CD4-positive, alpha-beta T cell treated with Interleukin-6 at 100 ng/mL for 8 hours (primary cell): ENCODE results near the gene LRRC17.
"Not testable (repeated sequence)": the region's sequence is repeated elsewhere in the genome, so short reads cannot be mapped to it uniquely, and the experiment has no call there.

ENCODE experiments used
- DNase-seq: peaks from one replicate; pipeline ENCODE4 v3.0.0-alpha.2; 2020; ENCODE audit warnings: mixed read lengths, low spot score

Gene LRRC17

DNA sequence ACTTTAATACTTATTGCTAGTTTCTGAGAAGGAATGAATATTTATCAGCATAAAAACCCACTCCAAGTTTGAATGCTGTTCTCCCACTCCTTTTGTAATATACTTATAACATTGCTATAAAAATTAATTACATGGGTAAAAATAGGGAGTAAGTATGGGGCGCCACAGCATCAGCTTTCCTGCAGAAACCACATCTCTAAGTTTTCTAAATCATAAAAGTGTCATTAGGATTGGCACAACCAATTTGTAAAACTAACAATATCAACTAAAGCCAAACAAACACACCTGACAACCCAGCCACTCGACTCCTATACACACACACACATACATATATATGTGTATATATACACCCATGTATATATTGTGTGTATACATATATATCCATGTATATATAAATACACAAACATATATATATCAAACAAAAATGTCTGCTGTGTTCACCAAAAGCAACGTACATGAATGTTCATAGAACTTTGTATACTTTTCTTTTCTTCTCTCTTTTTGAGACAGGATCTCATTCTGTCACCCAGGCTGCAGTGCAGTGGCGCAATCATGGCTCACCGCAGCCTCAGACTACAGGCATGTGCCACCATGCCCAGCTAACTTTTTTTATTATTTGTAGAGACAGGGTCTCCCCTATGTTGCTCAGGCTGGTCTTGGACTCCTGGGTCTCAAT lies 14.8 kb upstream of the LRRC17 start:
- no peak for DNase-seq

DNA sequence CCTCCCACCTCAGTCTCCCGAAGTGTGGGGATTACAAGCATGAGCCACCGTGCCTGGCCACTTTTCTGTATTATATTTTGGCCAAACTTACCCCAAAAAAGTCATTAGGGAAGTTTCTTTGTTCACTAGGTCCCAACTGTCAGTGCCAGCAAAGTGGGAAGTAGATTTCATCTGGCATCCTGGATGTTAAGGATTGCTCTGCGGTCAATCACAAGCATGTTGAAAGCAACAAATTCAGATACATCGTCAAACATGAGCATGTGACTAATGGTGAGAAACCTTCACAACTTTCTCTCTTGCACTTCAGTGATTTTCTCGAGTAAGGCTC lies 14.3 kb upstream of the LRRC17 start:
- DNase-seq: no peak

DNA sequence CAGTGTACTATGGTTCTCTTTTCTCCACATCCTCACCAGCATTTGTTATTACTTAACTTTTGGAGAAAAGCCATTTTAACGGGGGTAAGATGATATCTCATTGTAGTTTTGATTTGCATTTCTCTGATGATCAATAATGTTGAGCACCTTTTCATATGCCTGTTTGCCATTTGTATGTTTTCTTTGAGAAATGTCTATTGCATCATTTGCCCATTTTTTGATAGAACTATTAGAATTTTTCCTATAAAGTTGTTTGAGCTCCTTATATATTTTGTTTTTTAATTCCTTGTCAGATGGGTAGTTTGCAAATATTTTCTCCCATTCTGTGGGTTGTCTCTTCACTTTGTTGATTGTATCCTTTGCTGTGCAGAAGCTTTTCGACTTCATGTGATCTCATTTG lies 10.7 kb upstream of the LRRC17 start:
- DNase-seq: not testable (repeated sequence)

DNA sequence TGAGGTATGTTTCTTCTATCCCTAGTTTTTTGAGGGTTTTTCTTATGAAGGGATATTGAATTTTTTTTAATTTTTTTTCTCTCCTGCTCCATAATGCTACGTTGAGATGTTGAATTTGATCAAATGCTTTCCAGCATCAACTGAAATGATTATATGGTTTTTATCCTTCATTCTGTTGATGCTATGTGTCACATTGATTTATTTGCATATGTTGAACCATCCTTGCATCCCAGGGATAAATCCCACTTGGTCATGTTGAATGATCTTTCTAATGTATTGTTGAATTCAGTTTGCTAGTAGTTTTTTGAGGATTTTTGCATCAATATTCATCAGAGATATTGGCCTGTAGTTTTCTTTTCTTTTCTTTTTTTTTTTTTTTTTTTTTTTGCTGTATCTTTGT lies 9.2 kb upstream of the LRRC17 start:
- DNase-seq: not testable (repeated sequence)

DNA sequence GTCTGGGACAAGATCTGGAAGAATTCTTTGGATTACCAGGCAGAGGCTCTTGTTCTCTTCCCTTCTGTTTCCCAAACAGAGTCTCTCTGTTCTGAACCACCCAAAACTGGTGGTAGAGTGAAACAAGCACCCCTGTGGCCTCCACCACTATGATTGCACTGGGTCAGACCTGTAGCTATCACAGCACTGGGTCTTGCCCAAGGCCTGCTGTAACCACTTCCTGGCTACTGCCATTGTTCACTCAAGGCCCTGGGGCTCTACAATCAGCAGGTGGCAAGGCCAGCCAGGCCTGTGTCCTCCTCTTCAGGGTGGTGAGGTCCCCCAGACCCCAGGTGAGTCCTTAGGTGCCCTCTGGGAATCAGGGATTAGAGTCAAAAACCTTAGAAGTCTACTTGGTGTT lies 4.1 kb upstream of the LRRC17 start:
- no peak for DNase-seq

DNA sequence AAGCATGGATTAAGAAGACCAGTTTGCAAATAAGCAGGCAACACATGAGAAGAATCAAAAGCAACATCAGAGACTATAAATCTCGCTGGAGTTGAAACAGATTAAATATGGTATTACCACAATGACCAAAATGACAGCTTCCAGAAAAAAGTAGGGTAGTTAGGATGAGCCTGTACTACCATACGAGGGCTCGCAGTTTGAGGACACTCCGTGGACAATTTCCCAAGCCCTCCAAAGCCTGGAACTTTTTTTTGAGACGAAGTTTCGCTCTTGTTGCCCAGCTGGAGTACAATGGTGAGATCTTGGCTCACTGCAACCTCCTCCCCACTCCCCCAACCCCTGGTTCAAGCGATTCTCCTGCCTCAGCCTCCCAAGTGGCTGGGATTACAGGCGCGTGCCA lies 1.0 kb downstream of the LRRC17 start:
- no peak for DNase-seq

DNA sequence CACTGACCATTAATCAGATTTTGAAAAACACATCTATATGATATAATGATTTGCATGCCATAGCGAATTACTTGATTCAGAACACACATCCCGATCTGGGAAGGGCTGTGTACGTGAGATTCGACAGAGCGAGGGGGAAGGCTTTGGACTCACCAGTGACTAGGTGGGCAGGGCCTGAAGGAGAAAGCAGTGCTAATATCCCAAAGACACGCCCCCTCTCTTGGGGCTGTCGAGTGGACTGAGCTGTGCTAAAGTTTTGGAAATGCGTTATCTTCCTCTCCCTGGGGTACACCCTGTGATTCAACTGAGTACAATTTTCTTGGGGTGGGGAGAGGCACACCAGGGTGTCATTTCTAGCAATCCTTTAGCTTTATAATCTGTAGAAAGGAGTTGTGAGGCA lies 1.8 kb downstream of the LRRC17 start:
- no peak for DNase-seq

DNA sequence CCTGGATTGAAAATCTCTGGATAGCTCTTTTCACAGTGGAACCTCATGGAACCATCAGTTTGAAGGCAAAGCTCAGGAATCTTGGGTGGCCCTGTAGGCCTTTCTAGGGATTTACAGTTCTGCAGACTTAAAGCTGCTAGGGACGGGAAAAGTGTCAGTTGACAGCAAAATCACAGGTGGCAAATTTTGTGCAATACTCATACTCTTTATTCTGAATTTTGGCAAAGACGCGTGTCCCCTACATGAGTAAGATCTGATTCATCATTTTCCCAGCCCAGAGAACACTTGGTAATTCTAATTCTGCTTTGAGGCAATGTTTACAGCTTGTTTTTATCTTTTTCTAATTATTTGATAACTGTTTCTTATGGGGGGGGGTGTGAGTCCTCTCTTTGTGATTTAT lies 3.6 kb downstream of the LRRC17 start:
- DNase-seq: no peak

DNA sequence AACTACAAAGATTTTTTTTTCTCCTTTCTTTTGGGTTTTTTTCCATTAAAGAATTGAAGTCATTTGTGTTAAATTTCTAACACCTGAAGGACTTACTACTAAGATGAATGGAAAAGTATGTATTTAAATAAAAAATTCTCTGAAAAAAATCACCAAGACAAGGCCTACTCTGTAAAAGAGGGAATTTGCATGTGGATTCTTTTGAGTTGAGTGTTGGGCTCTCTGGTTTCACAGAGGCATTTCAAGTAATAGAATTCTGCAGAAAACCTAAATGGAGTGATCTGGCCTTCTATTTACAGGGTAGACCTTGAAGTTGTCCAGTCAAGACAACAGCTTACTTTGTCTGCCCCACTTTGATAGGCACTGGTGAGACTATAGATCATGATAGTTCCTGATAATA lies 4.1 kb downstream of the LRRC17 start:
- DNase-seq: no peak

DNA sequence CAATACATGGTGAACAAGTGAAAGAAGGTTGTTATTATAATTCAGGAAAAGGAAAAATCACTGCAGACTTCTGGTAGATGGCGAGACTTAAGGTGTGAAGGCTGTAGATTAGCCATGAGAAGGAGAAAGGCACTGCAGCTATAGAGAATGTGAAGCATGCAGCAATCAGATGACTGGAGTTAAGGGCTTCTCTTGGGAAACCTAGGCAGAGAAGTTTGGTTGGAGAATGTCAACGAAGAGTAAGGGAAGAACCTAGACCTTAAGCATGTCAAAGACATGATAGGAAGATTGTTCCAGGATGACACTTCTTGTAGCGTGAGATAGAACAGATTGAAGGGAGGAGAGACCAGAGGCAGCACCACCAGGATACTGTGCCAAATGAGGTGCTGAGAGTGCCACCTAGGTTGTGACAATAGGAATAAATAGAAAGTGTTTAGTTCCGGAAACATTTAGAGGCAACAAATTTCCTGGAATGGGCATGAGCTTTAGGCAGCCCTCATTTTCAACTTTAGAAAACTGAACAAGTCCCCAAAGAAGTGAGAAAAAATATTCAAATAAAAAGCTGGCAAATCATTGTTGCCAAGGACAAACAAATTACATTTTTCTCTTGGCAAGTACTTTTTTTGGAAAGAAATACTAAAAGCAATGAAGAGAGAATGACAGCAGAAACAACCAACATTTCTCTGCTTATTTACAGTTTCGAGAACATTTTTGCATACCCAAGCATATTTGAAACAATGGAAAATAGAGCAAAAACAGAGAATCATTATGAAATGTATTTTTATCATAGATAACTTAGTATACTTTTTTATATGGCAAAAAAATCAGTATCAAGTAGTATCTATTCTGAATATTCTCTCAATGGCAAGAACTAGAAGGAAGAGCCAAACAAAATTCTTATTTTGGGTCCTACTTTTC lies 4.9 kb downstream of the LRRC17 start:
- DNase-seq: no peak

DNA sequence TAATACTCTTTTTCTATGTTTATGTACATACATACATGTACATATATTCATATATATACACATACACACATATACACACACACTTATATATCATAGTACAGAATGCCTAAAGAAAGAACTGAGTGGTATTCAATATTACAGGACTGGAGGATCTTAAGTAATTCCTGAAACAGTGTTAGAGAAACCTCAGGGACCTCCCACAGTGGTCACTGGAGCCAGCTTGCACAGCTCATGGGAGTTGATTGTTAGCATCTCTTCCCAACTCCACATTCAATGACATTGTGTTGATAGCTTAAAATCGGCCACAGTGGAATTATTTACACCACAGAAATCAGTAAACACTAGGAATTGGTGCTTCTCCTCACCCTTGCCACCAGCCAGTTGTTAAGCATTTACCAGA lies 6.0 kb downstream of the LRRC17 start:
- no peak for DNase-seq

DNA sequence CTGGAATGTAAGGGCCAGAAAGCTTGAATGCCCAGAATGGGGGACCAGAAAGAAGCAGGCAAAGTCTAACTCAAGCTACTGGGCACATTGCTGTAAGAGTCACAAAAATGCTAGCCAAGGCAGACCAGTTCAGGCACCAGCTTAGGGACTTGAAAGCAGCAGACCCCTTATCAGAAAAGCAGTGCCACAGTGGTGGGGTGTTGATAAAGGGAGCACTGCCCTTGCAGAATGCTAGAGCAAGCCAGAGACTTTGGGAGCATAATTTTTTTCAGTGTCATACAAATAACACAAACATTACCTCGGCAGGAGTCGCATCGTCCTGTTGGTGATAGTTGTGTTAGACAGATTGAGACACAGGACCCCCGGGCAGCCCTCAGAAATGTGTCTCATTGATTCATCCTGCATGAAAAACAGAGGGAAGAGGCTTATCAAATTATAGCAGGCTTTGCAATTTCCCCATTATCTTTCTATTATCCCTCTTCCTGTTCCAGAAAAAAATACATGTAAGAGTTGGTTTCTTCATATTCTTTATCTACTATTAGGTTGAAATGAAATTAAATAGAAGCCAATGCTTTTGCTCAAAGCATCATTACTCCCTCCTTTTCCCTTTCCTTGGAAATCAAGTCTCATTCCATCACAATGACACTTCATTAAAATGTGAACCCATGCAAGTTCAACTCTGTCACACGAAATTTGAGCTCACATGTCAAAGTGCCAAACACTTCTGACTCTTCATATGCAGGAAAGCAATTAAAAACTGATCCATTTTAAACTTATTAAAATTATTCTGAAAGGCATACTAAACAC lies 13.4 kb downstream of the LRRC17 start:
- no peak for DNase-seq

DNA sequence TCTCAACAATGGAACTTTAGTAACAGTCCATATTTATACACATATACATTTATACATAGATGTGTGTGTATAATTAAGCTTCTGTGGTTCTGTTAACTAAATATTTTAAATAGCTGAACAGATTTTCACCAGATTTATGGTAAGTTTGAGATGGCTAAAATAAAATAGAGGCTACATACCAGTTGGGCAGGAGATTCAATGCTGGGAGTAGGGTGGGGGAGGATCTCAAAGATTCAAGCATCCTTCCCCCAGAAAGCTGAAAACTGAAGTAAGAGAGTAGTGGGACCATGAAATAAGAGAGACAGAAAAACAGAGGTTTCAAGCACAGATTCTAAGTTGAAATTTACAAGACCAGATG lies 14.0 kb downstream of the LRRC17 start:
- DNase-seq: no peak

DNA sequence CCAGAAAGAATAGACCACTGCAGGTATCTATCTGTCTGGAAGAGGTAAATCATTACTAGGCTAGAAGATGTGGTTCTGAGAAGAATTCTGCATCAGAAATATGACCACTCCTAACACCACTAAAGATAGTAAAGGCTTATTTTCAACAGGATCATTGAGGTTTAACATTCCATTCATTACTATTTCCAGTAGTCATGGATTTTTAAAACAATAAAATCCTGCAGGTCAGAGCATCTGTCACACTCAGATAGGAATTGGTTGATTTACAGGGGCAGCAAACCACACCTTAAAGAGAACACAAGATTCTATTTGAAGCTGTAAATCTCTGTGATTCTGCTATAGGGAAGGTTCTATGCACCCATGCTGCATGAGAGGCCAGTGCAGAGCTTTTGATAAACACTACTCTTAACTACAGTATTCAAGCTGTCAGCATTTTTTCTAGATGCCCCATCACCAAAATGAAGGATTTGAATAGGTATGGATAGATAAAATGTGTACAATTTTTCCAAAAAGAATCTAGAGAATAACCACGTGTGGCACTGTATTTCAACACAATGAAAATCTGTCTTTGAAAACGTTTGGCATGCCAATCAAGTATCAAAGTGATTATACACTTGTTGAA lies 14.6 kb downstream of the LRRC17 start:
- DNase-seq: no peak

DNA sequence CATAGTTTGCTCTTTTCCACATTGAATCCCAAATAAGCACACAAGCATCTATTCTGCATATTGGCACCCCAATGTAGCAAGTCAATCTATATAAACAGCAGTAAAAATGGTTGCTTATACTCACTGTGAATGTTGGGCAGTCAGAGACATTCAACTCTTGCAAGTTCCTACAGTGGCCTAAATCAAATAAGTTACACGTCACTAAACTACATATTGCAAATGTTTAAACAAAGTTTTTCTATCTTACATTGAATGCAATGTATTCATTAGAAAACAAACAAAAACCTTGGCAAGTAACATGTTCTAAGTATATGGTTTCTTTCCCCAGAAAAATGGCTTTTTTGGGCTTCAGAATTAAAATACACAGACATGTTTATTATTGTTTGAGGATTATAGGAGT lies 19.0 kb downstream of the LRRC17 start:
- no peak for DNase-seq

DNA sequence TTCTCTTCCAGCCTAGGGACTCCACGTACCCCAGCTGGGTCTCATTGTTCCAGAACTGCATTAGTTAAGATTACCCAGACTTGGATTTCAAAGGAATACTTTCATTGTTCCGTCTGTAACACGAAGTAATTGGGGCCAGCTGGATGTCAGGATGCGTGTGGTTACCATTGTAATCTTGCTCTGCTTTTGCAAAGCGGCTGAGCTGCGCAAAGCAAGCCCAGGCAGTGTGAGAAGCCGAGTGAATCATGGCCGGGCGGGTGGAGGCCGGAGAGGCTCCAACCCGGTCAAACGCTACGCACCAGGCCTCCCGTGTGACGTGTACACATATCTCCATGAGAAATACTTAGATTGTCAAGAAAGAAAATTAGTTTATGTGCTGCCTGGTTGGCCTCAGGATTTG lies 21.0 kb downstream of the LRRC17 start:
- no peak for DNase-seq

DNA sequence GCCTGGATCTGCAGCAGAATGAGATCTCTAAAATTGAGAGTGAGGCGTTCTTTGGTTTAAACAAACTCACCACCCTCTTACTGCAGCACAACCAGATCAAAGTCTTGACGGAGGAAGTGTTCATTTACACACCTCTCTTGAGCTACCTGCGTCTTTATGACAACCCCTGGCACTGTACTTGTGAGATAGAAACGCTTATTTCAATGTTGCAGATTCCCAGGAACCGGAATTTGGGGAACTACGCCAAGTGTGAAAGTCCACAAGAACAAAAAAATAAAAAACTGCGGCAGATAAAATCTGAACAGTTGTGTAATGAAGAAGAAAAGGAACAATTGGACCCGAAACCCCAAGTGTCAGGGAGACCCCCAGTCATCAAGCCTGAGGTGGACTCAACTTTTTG lies 21.4 kb downstream of the LRRC17 start:
- no peak for DNase-seq

DNA sequence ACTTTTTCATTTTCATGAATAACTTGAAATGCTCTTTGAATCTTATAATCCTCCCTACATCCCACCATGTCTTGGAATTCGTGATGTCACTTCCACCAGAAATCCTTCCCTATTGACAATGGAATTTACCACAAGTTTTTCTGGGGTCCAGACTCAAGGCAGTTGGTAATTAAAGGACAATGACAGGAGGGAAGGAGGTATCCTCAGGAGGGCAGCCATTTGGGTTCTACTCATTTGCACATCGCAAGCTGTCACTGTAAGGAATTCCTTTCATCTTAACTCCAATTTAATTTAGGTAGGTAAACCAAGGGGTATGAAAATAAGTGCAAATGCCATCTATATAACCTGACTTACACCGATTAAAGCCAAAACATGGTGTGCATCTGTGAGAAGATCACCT lies 21.9 kb downstream of the LRRC17 start:
- no peak for DNase-seq

DNA sequence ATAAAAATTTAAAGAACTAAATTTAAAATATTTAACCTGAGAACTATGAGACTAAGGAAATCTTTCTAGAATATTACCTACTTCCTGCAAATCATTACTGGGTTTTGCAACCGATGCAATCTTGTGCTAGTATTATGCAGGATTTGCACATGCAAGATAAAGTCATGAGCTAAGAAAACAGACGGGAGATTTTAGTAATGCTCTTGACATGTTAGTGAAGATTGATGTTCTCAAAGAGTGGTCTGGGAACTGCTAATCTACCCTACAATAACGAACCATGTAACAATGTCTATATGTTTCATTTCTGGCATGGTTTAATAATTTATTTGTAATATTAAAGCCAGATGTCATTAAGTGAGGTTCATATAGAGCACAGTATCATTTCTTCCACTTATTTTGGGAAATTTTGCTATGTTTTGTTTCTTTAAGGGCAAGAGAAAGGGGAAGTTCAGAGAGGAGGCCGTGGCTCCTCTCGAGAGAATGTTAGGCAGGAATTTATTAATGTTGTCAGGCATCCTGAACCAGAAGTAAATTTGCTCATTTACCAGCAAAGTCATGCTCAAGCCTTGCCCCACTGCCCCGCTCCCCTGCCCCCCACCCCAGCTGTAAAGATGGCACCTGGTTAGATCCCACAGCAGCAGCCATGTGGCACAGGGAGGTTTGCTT lies 22.8 kb downstream of the LRRC17 start:
- DNase-seq: no peak

DNA sequence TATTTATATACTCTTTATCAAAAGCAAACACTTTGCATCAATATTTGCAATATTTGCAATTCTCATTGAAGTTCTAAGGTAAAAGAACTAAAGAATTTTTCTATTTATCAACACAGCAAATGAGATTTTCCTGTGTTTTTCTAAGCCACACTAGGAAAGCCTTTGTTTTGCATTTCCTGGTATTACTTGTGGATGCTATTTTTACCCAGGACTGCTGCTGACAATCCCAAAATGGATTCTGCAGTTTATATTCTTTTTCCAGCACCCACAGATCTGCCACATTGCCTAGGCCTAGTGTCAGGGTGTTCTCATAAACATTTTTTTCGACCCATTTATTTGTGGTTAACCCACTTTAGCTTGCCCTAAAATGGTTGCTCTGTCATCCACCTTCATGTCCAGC lies 25.9 kb downstream of the LRRC17 start:
- no peak for DNase-seq

DNA sequence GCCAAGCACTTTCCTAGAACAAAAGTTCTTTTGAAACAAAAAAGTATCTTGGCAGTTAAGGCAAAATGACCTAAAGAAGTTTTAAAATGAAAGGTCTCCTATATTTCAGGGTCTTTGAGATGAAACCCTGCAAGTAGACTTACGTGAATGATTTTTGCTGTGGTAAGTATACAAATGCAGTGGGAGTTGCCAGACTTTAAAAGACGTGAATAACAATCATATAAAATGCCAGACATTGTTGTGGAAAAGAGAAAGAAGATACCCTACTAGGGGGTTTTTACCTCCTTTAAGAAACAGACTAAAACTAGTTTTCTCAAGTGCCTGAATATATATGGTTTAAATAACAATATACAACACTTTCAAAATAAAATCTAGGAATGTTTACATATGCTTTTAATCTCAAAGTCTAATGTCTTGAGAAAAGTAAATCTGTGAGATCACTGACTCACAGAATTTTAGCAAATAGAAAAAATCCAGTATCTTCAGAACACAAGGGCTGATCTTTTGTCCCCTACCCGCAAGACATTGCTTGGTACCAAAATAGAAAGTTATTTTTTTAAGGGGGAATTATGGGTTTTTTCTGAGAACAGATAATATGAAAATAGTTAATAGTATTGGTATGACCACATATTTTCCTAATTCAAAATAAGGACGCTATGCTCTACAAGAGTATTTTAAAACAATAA lies 29.5 kb downstream of the LRRC17 start:
- DNase-seq: no peak
